ENCODE results near the gene STAM. TPM values are rescaled to one million over a fixed set of nuclear protein-coding genes. Genes with fewer than 3 reads are reported as not detected.
A peak's percentile ranks its signal among the peaks of the same experiment; 100 is the strongest.

STAM gene
- total and polyA plus RNA-seq, 4 donors, result 11.9 to 76.8 (median 20.5) TPM

GRCh38 chr10:17749890-17750289, 105.9 kb downstream of the STAM start:
- Histone ChIP-seq H3K9ac (ENCODE audit: insufficient read depth in 1 of 2, low read length in 2 of 2) (no peak overlapping the region), H3K4me3 (no peak overlapping the region), H3K27me3 (ENCODE audit: control insufficient read depth in 3 of 3, insufficient read depth in 3 of 3, low read length in 2 of 3) (no peaks in the 10 kb centered on the region), H3K9me3 (ENCODE audit: control insufficient read depth in 4 of 4, insufficient read depth in 3 of 4, low read length in 3 of 4) (no peaks in the 10 kb centered on the region), H3K36me3 (ENCODE audit: control insufficient read depth in 4 of 4, insufficient read depth in 4 of 4, low read length in 4 of 4) (no peaks in the 10 kb centered on the region), H3K27ac (ENCODE audit: low read depth in 1 of 2, low read length in 1 of 2) (no peak overlapping the region), H3K4me1 (ENCODE audit: control insufficient read depth in 5 of 5, insufficient read depth in 5 of 5, low read length in 5 of 5) (no peaks in the 10 kb centered on the region)
- WGBS, 2 donors, result 96 to 98% methylated on average over 8 of the region's 8 CpGs
- DNase-seq, result no peak
- no peak for TF ChIP-seq CTCF (IDR thresholded peaks at IDR 0.05; ENCODE audit: control extremely low read depth, extremely low read depth)
- ATAC-seq (ENCODE audit: insufficient read depth, low FRiP score), result no peak

DNA sequence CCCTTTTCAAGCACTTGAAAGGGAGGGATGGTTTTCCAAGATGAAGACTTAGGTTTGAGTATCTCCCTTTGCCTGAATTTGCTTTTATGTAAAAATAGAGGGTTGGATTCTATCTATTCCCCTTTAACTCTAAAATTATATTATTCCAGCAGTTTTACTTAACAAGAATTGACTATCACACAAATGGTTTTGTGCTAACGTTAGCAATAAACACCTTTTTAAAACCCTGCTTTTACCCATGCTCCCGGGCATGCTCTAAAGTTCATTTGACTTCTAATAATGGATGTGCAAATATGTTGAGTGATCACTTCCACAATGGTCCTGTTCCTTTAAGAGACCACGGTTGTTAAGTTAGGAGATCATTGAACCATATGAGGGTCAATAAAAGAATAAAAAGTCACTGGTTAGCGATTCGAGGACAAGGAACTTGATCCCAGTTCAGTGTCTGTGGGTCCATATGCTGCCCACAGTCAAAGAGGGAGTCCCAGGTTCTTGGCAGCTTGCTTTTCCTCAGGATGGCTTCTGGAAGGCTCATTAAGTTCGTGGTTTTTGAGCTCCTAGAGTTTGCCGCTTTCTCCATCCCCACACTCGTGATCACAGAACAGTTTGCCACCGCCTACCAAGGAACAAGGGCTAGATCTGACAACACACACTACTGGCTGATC, 108.0 kb downstream of the STAM start, which contains the start of gene TMEM236:
TSS of gene TMEM236 (plus strand) at position 421 of the 665 bp plus-strand sequence. CDS start at position 516, 95 bp downstream.
- Histone ChIP-seq H3K9ac (ENCODE audit: insufficient read depth in 1 of 2, low read length in 2 of 2) (no peak within 1 kb of the TSS), H3K27ac (ENCODE audit: low read depth in 1 of 2, low read length in 1 of 2) (no peak within 1 kb of the TSS), H3K4me1 (ENCODE audit: control insufficient read depth in 5 of 5, insufficient read depth in 5 of 5, low read length in 5 of 5) (no peaks in the 10 kb centered on the region), H3K36me3 (ENCODE audit: control insufficient read depth in 4 of 4, insufficient read depth in 4 of 4, low read length in 4 of 4) (no peaks in the 10 kb centered on the region), H3K9me3 (ENCODE audit: control insufficient read depth in 4 of 4, insufficient read depth in 3 of 4, low read length in 3 of 4) (no peaks in the 10 kb centered on the region), H3K27me3 (ENCODE audit: control insufficient read depth in 3 of 3, insufficient read depth in 3 of 3, low read length in 2 of 3) (no peaks in the 10 kb centered on the region), H3K4me3 (no peak within 1 kb of the TSS)
- DNase-seq (no peak), ATAC-seq (ENCODE audit: insufficient read depth, low FRiP score) (no peak)
- WGBS, 2 donors, result 83 to 88% methylated on average over 9 of the region's 9 CpGs
- TF ChIP-seq CTCF (IDR thresholded peaks at IDR 0.05; ENCODE audit: control extremely low read depth, extremely low read depth), result no peak

- peak in 2 of 3 donors; percentile 32 to 33 for DNase-seq
- no peak overlapping the region for H3K27ac ChIP-seq (ENCODE audit: low read depth in 1 of 2, low read length in 1 of 2)
- WGBS, 2 donors, result 51% methylated on average over 7 of the region's 7 CpGs
- H3K27me3 ChIP-seq (ENCODE audit: control insufficient read depth in 3 of 3, insufficient read depth in 3 of 3, low read length in 2 of 3), result no peaks in the 10 kb centered on the region
- TF ChIP-seq CTCF (IDR thresholded peaks at IDR 0.05; ENCODE audit: control extremely low read depth, extremely low read depth), result no peak
- H3K4me1 ChIP-seq (ENCODE audit: control insufficient read depth in 5 of 5, insufficient read depth in 5 of 5, low read length in 5 of 5), result no peaks in the 10 kb centered on the region
- H3K9me3 ChIP-seq (ENCODE audit: control insufficient read depth in 4 of 4, insufficient read depth in 3 of 4, low read length in 3 of 4), result no peaks in the 10 kb centered on the region
- ATAC-seq (ENCODE audit: insufficient read depth, low FRiP score), result peak; percentile 33
- no peak overlapping the region for H3K4me3 ChIP-seq
- no peaks in the 10 kb centered on the region for H3K36me3 ChIP-seq (ENCODE audit: control insufficient read depth in 4 of 4, insufficient read depth in 4 of 4, low read length in 4 of 4)
- H3K9ac ChIP-seq (ENCODE audit: insufficient read depth in 1 of 2, low read length in 2 of 2), result no peak overlapping the region
Observed at GRCh38 chr10:17756557-17757217, 112.7 kb downstream of the STAM start.
